WTC11 (cell line): ENCODE data around the gene ATXN7L2. TPM values are rescaled to one million over a fixed set of nuclear protein-coding genes. Genes with fewer than 3 reads are reported as not detected.
"Not testable (repeated sequence)": the region's sequence is repeated elsewhere in the genome, so short reads cannot be mapped to it uniquely, and the experiment has no call there.

ENCODE experiments used
- ATAC-seq: fragments of 200-7000 bp; cut with Tn5 transposase; 2 replicates; pipeline ENCODE4 v1.10.0; 2021; ENCODE audit warnings: mild to moderate bottlenecking, moderate library complexity
- CTCF ChIA-PET: fragments of 300-600 bp; sonication (Branson Sonifier 250); formaldehyde crosslinking; loops from one replicate; lab custom pipeline; 2021; ENCODE audit warnings: antibody characterized with exemption; lab: Charles Lee
- POLR2A ChIA-PET: fragments of 350-600 bp; sonication (Branson Sonifier 250); formaldehyde crosslinking; loops from one replicate; lab custom pipeline; 2021; ENCODE audit warnings: antibody characterized with exemption; lab: Charles Lee
- DNase-seq: peaks from one replicate; pipeline ENCODE4 v3.0.0; 2021; ENCODE audit warnings: low spot score
- H3K27ac Mint-ChIP-seq: 2 replicates; pipeline ENCODE4 v1.8.0; 2021; ENCODE audit warnings: mixed read lengths
- H3K27me3 Mint-ChIP-seq: 2 replicates; pipeline ENCODE4 v1.8.0; 2021; ENCODE audit warnings: low read depth, mild to moderate bottlenecking, moderate library complexity, mixed read lengths
- H3K36me3 Mint-ChIP-seq: 2 replicates; pipeline ENCODE4 v1.8.0; 2021; ENCODE audit warnings: mixed read lengths
- H3K4me1 Mint-ChIP-seq: 2 replicates; pipeline ENCODE4 v1.8.0; 2022; ENCODE audit warnings: mixed read lengths
- H3K4me3 Mint-ChIP-seq: 2 replicates; pipeline ENCODE4 v1.8.0; 2021; ENCODE audit warnings: mild to moderate bottlenecking, moderate library complexity, mixed read lengths
- H3K9me3 Mint-ChIP-seq: 2 replicates; pipeline ENCODE4 v1.8.0; 2021; ENCODE audit warnings: mixed read lengths
- AFF4 ChIP-seq: sonication (generic); formaldehyde crosslinking; IDR thresholded peaks from 2 replicates; pipeline ENCODE4 v1.8.1; 2023; ENCODE audit warnings: mild to moderate bottlenecking, missing genetic modification reagents, borderline replicate concordance
- AR ChIP-seq: fragments of 250-450 bp; sonication (Bioruptor Pico); IDR thresholded peaks from 2 replicates; pipeline ENCODE4 v1.9.0; 2021; ENCODE audit warnings: mild to moderate bottlenecking
- CBFB ChIP-seq: sonication (generic); formaldehyde crosslinking; IDR thresholded peaks from 2 replicates; pipeline ENCODE4 v1.8.1; 2022; ENCODE audit warnings: mild to moderate bottlenecking, low read depth, missing genetic modification reagents
- CDX4 ChIP-seq: fragments of 250-450 bp; sonication (Bioruptor Pico); IDR thresholded peaks from 2 replicates; pipeline ENCODE4 v1.9.0; 2021; ENCODE audit warnings: moderate library complexity, mild to moderate bottlenecking, inconsistent platforms, borderline replicate concordance
- GRHL2 ChIP-seq: fragments of 250-450 bp; sonication (Bioruptor Pico); IDR thresholded peaks from 2 replicates; pipeline ENCODE4 v1.8.0; 2022; ENCODE audit warnings: mild to moderate bottlenecking, moderate library complexity; ENCODE audit not compliant: insufficient replicate concordance, severe bottlenecking
- MLX ChIP-seq: sonication (generic); formaldehyde crosslinking; IDR thresholded peaks from 2 replicates; pipeline ENCODE4 v1.8.1; 2023; ENCODE audit warnings: mild to moderate bottlenecking, missing genetic modification reagents, moderate library complexity
- MYBL2 ChIP-seq: sonication (generic); formaldehyde crosslinking; IDR thresholded peaks from 2 replicates; pipeline ENCODE4 v1.8.1; 2023; ENCODE audit warnings: mild to moderate bottlenecking, moderate library complexity, missing genetic modification reagents
- PRDM15 ChIP-seq: sonication (generic); formaldehyde crosslinking; IDR thresholded peaks from 2 replicates; pipeline ENCODE4 v1.8.0; 2022; ENCODE audit warnings: missing genetic modification reagents
- PRRX2 ChIP-seq: fragments of 250-450 bp; sonication (Bioruptor Pico); IDR thresholded peaks from 2 replicates; pipeline ENCODE4 v1.8.0; 2021; ENCODE audit warnings: mild to moderate bottlenecking
- RORB ChIP-seq: fragments of 250-450 bp; sonication (Bioruptor Pico); IDR thresholded peaks from 2 replicates; pipeline ENCODE4 v1.9.0; 2021; ENCODE audit warnings: mild to moderate bottlenecking
- SOX15 ChIP-seq: fragments of 250-450 bp; sonication (Bioruptor Pico); IDR thresholded peaks from 2 replicates; pipeline ENCODE4 v1.9.0; 2021; ENCODE audit warnings: mild to moderate bottlenecking
- ZNF232 ChIP-seq: sonication (generic); formaldehyde crosslinking; IDR thresholded peaks from 2 replicates; pipeline ENCODE4 v1.8.0; 2022; ENCODE audit warnings: mild to moderate bottlenecking, missing genetic modification reagents
- ZSCAN18 ChIP-seq: fragments of 250-450 bp; sonication (Bioruptor Pico); IDR thresholded peaks from 2 replicates; pipeline ENCODE4 v2.1.2; 2022; ENCODE audit warnings: mild to moderate bottlenecking, moderate library complexity
- total RNA-seq: library from RNA; stranded (reverse); gene quantifications from 3 replicates; pipeline ENCODE4 v1.2.3, GENCODE V29; 2021

Gene ATXN7L2
- total RNA-seq, 1 experiment from 2014 or later: 11.1 TPM

- no peak for TF ChIP-seq AFF4 (CRISPR knock-in tag)
- no peak for TF ChIP-seq ZSCAN18 (CRISPR knock-in tag)
- TF ChIP-seq PRRX2 (CRISPR knock-in tag): no peak
- no peak for TF ChIP-seq SOX15 (CRISPR knock-in tag)
- TF ChIP-seq GRHL2 (CRISPR knock-in tag): no peak
- TF ChIP-seq CBFB: no peak
- TF ChIP-seq, all 79 proteins: peak for 0
Measured at GRCh38 chr1:109470245-109470644, 13.5 kb upstream of the ATXN7L2 start (continued).

- H3K27me3 Mint-ChIP-seq: peaks cover 31% of the 10 kb centered on the region
- CTCF ChIA-PET: interaction anchor here (0.6 kb wide), 1 partner anchor 48 kb away, joined by 4 read pairs; no protein-coding TSS in a partner anchor
- H3K4me1 Mint-ChIP-seq: peaks cover 16% of the 10 kb centered on the region
- H3K4me3 Mint-ChIP-seq: no peak overlapping the region
- DNase-seq: no peak
- ATAC-seq: no peak
- POLR2A ChIA-PET: interaction anchor here (0.6 kb wide), 1 partner anchor 72 kb away, joined by 3 read pairs; no protein-coding TSS in a partner anchor
- H3K27ac Mint-ChIP-seq: no peak overlapping the region
- no peak for TF ChIP-seq RORB (CRISPR knock-in tag)
- TF ChIP-seq AR (CRISPR knock-in tag): no peak
- no peak for TF ChIP-seq MLX (CRISPR knock-in tag)
- TF ChIP-seq, all 79 proteins: peak for 0
- no peaks in the 10 kb centered on the region for H3K36me3 Mint-ChIP-seq
- no peaks in the 10 kb centered on the region for H3K9me3 Mint-ChIP-seq
Measured at GRCh38 chr1:109472779-109473178, 10.9 kb upstream of the ATXN7L2 start.

- peaks cover 24% of the 10 kb centered on the region for H3K27me3 Mint-ChIP-seq
- H3K4me3 Mint-ChIP-seq, H3K9me3 Mint-ChIP-seq, H3K36me3 Mint-ChIP-seq, H3K27ac Mint-ChIP-seq, ATAC-seq, H3K4me1 Mint-ChIP-seq, DNase-seq, POLR2A ChIA-PET: not testable (repeated sequence)
- CTCF ChIA-PET: interaction anchor here (1.2 kb wide), 1 partner anchor 17 kb away, joined by 10 read pairs; no protein-coding TSS in a partner anchor
Measured at GRCh38 chr1:109473284-109474057, 10.2 kb upstream of the ATXN7L2 start.

- ATAC-seq: no peak
- peaks cover 21% of the 10 kb centered on the region for H3K27me3 Mint-ChIP-seq
- DNase-seq: no peak
- CTCF ChIA-PET: interaction anchor here (1.2 kb wide), 1 partner anchor 16 kb away, joined by 10 read pairs; no protein-coding TSS in a partner anchor
- POLR2A ChIA-PET: no interaction called here
- H3K4me1 Mint-ChIP-seq: no peaks in the 10 kb centered on the region; the same call in 1 of the 2 replicates
- no peaks in the 10 kb centered on the region for H3K9me3 Mint-ChIP-seq
- no peaks in the 10 kb centered on the region for H3K36me3 Mint-ChIP-seq
- no peak overlapping the region for H3K27ac Mint-ChIP-seq
- no peak overlapping the region for H3K4me3 Mint-ChIP-seq
- no peak for TF ChIP-seq MYBL2 (CRISPR knock-in tag)
- TF ChIP-seq ZNF232 (CRISPR knock-in tag): no peak
- TF ChIP-seq CDX4: no peak
- no peak for TF ChIP-seq PRDM15 (CRISPR knock-in tag)
Measured at GRCh38 chr1:109474697-109475096, 9.0 kb upstream of the ATXN7L2 start.
